Measurements from ENCODE around the gene PCSK6. TPM values are rescaled to one million over a fixed set of nuclear protein-coding genes. Genes with fewer than 3 reads are reported as not detected.

Gene PCSK6
- total RNA-seq, 3 donors from 2014 or later, result 7.2 to 19.7 (median 18.0) TPM

DNA sequence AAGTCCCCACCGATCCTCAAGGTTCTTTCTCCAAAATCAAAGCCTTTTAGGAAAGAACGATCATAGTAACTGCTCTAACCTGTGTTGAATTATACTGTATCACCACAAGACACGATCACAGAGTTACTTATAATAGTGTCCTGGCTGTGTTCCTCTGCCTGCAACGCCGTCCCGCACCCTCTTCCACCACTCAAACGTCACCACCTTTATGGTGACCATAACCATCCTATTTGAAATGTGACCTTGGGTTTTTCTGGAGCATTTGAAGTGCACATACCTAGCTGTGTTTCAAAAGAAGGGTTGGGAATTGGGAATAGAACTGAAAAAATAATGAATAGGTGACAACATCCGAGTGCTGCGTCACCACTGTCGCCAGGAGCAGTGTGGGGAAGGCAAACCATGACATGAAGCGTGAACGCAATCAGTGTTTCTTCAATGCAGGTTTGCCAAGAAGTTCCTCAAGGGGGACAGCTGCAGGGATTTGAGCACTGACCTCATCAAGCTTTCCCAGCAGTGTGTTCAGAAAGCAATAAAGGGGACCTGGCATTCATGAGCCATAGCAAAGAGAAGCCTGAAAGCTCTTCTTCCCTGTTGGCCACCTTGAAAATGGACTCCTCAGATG is 211.5 kb downstream of the PCSK6 start:
- peak overlapping the region; percentile 76 to 93 (median 79) for H3K4me3 ChIP-seq
- H3K27ac ChIP-seq, result peak overlapping the region; percentile 75 to 87
- peaks cover 12% of the 10 kb centered on the region for H3K36me3 ChIP-seq
- H3K9me3 ChIP-seq, result no peaks in the 10 kb centered on the region
- no peak for DNase-seq (ENCODE audit: low spot score in 2 of 2)
- H3K4me1 ChIP-seq, result no peaks in the 10 kb centered on the region
- no peaks in the 10 kb centered on the region for H3K27me3 ChIP-seq
- TF ChIP-seq POLR2AphosphoS5 (IDR thresholded peaks at IDR 0.05) (no peak), POLR2A (IDR thresholded peaks at IDR 0.05) (no peak)
- TF ChIP-seq, protein P1, sequence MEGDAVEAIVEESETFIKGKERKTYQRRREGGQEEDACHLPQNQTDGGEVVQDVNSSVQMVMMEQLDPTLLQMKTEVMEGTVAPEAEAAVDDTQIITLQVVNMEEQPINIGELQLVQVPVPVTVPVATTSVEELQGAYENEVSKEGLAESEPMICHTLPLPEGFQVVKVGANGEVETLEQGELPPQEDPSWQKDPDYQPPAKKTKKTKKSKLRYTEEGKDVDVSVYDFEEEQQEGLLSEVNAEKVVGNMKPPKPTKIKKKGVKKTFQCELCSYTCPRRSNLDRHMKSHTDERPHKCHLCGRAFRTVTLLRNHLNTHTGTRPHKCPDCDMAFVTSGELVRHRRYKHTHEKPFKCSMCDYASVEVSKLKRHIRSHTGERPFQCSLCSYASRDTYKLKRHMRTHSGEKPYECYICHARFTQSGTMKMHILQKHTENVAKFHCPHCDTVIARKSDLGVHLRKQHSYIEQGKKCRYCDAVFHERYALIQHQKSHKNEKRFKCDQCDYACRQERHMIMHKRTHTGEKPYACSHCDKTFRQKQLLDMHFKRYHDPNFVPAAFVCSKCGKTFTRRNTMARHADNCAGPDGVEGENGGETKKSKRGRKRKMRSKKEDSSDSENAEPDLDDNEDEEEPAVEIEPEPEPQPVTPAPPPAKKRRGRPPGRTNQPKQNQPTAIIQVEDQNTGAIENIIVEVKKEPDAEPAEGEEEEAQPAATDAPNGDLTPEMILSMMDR (IDR thresholded peaks at IDR 0.05), result no peak
- intact Hi-C loops (cut with DNase I; ENCODE audit: low total_unique reads), result no loop called here

DNA sequence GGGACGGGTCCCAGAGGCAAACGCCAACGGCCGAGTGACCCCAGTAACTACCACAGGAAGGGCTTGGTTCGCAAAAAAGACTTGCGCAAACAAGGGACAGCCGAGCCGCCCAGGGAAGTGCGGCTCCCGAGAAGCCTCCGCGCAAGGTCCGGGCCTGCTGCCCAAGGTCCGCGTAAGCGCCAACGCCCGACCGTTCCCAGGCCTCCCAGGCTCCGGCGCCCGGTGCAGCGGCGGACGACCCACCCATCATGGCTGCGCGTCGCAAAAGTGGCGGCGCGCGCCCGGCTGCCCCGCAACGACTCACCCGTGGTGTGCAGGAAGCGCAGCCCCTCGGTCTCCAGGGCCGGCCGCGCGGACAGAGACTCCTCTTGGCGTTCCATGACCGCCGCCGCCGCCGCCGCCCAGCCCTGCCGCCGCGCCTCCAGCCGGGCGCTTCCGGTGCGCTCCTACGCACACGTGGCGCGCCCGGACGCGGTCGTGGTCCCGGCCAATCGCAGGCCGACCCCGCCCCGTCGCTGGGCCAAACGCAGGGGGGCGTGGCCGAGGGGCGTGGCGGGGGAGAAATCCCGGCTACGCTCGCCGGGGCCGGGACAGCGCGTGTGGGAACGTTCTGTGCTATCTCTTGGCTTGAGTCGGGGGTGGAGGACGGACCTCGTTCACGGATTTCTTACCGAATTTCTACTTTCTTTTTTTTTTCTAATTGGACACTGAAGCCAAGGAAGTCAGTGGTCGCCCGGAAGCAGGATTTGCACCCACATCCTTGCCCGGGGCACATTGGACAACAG is 212.3 kb downstream of the PCSK6 start, which contains the start of gene SELENOS:
SELENOS (minus strand) TSS at position 448 of the 785 bp plus-strand sequence; CDS start at position 380, 68 bp downstream.
- Histone ChIP-seq H3K27me3 (no peaks in the 10 kb centered on the region), H3K36me3 (peaks cover 15% of the 10 kb centered on the region), H3K4me3 (peak within 1 kb of the TSS; percentile 76 to 93 (median 79)), H3K27ac (peak within 1 kb of the TSS; percentile 75 to 87), H3K4me1 (no peaks in the 10 kb centered on the region), H3K9me3 (no peaks in the 10 kb centered on the region)
- intact Hi-C loops (cut with DNase I; ENCODE audit: low total_unique reads), result no loop called here
- peak; percentile 83 to 86 for DNase-seq (ENCODE audit: low spot score in 2 of 2)
- TF ChIP-seq POLR2AphosphoS5 (IDR thresholded peaks at IDR 0.05) (peak; percentile 62 to 81 (median 65)), POLR2A (IDR thresholded peaks at IDR 0.05) (no peak)

DNA sequence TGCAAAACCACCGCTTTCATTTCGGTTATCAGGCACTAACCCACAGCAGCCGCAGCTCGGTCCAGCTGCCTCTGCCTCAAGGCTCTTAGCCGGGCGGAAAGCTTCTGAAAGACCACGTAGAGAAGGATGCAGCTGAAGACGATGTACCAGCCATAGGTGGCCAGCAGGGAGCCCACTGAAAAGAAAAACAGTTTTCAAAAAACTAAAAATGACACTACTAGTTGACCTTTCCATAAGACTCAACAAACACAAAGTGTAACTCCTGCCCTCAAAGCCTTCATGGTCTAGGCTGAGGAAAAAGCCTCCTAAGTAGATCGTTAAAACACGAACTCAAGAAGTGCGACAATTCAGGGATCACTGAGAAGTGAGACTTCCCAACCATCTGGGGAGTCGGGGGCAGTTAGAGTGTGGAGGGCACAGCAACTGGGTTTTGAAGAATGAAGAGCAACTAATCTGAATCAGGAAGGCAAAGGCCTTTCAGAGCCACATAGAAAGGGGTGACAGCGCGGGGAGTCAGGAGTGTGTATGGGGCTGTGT is 212.9 kb downstream of the PCSK6 start:
- no peak for DNase-seq (ENCODE audit: low spot score in 2 of 2)
- intact Hi-C loops (cut with DNase I; ENCODE audit: low total_unique reads), result no loop called here
- no peaks in the 10 kb centered on the region for H3K9me3 ChIP-seq
- peak overlapping the region; percentile 76 to 93 (median 79) for H3K4me3 ChIP-seq
- peak overlapping the region; percentile 75 to 87 for H3K27ac ChIP-seq
- peaks cover 20% of the 10 kb centered on the region for H3K36me3 ChIP-seq
- no peak for TF ChIP-seq POLR2A (IDR thresholded peaks at IDR 0.05)
- TF ChIP-seq, protein P1 (IDR thresholded peaks at IDR 0.05), result peak in 2 of 3 donors; percentile 11 to 28
- no peak for TF ChIP-seq POLR2AphosphoS5 (IDR thresholded peaks at IDR 0.05)
- H3K4me1 ChIP-seq, result no peaks in the 10 kb centered on the region
- no peaks in the 10 kb centered on the region for H3K27me3 ChIP-seq

- peaks cover 27% of the 10 kb centered on the region for H3K36me3 ChIP-seq
- H3K4me3 ChIP-seq, result no peak overlapping the region
- intact Hi-C loops (cut with DNase I; ENCODE audit: low total_unique reads), result no loop called here
- no peaks in the 10 kb centered on the region for H3K4me1 ChIP-seq
- H3K27me3 ChIP-seq, result no peaks in the 10 kb centered on the region
- H3K27ac ChIP-seq, result no peak overlapping the region
- no peaks in the 10 kb centered on the region for H3K9me3 ChIP-seq
- DNase-seq (ENCODE audit: low spot score in 2 of 2), result no peak
- TF ChIP-seq, protein P1 (IDR thresholded peaks at IDR 0.05), result no peak
- TF ChIP-seq POLR2AphosphoS5 (IDR thresholded peaks at IDR 0.05), result no peak
- no peak for TF ChIP-seq POLR2A (IDR thresholded peaks at IDR 0.05)
Observed at GRCh38 chr15:101275018-101275417, 214.5 kb downstream of the PCSK6 start.

DNA sequence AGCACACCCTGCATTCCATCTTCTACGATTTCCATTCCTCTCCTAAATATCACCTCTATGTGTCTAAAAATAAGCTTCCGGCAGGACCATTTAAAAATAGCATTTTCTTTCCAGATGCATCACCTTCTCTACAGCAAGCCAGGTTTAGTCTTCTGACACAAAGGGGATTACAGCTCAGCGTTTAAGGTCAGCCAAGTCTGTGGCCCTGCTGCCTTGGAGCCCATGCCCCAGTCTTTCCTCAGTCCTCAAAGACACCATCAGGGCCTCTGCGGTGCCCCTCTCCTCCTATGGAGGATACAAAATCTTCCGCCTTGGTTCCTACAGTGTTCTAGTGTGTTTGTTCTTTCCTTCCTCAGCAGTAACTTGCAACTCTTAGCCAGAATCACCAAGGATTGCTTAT is 216.0 kb downstream of the PCSK6 start:
- intact Hi-C loops (cut with DNase I; ENCODE audit: low total_unique reads), result no loop called here
- H3K4me3 ChIP-seq, result no peak overlapping the region
- H3K9me3 ChIP-seq, result no peaks in the 10 kb centered on the region
- H3K36me3 ChIP-seq, result peaks cover 27% of the 10 kb centered on the region
- no peak overlapping the region for H3K27ac ChIP-seq
- TF ChIP-seq POLR2AphosphoS5 (IDR thresholded peaks at IDR 0.05), result no peak
- TF ChIP-seq, protein P1 (IDR thresholded peaks at IDR 0.05), result no peak
- TF ChIP-seq POLR2A (IDR thresholded peaks at IDR 0.05), result no peak
- DNase-seq (ENCODE audit: low spot score in 2 of 2), result no peak
- no peaks in the 10 kb centered on the region for H3K27me3 ChIP-seq
- no peaks in the 10 kb centered on the region for H3K4me1 ChIP-seq
